Measurements from ENCODE around the gene SPSB2.

- TF ChIP-seq CTCF (conservative IDR thresholded peaks at IDR 0.05; ENCODE audit: low read length), result no peak
- TF ChIP-seq EZH2phosphoT487 (IDR thresholded peaks at IDR 0.05; ENCODE audit: borderline replicate concordance), result no peak
These were observed 10.1 kb downstream of the SPSB2 start for GRCh38 chr12:6863033-6863432.
